GM23248 (cell line): ENCODE results near the gene MPZL1. TPM values are rescaled to one million over a fixed set of nuclear protein-coding genes. Genes with fewer than 3 reads are reported as not detected.

ENCODE experiments used
- DNase-seq: peaks from one replicate; pipeline ENCODE4 v3.0.0-alpha.2; 2015
- H2AFZ ChIP-seq: fragments of 200-600 bp; sonication (generic); 2 replicates; pipeline ENCODE4 v1.6.1; 2016; ENCODE audit warnings: antibody characterized with exemption
- H3F3A ChIP-seq: fragments of 200-600 bp; sonication (generic); 2 replicates; pipeline ENCODE4 v1.6.1; 2016; ENCODE audit warnings: mild to moderate bottlenecking, antibody characterized with exemption, mixed run types; ENCODE audit not compliant: insufficient read depth
- H3K27ac ChIP-seq: fragments of 200-600 bp; sonication (generic); 2 replicates; pipeline ENCODE4 v1.5.1; 2016; ENCODE audit warnings: mild to moderate bottlenecking
- H3K27me3 ChIP-seq: fragments of 200-600 bp; sonication (generic); replicated peaks from 2 replicates; pipeline ENCODE4 v1.6.1; 2016; ENCODE audit warnings: mild to moderate bottlenecking; ENCODE audit not compliant: insufficient read depth
- H3K36me3 ChIP-seq: fragments of 200-600 bp; sonication (generic); 2 replicates; pipeline ENCODE4 v1.6.1; 2016; ENCODE audit warnings: low read depth, mild to moderate bottlenecking
- H3K4me1 ChIP-seq: fragments of 200-600 bp; sonication (generic); 2 replicates; pipeline ENCODE4 v1.6.1; 2016; ENCODE audit warnings: mild to moderate bottlenecking; ENCODE audit not compliant: insufficient read depth
- H3K4me2 ChIP-seq: fragments of 200-600 bp; sonication (generic); one replicate; pipeline ENCODE4 v1.6.1; 2016; ENCODE audit warnings: mild to moderate bottlenecking; ENCODE audit not compliant: unreplicated experiment
- H3K4me3 ChIP-seq: fragments of 200-600 bp; sonication (generic); 2 replicates; pipeline ENCODE4 v1.5.1; 2016; ENCODE audit warnings: mild to moderate bottlenecking
- H3K79me2 ChIP-seq: fragments of 200-600 bp; sonication (generic); 2 replicates; pipeline ENCODE4 v1.6.1; 2016; ENCODE audit warnings: mild to moderate bottlenecking; ENCODE audit not compliant: insufficient read depth
- H3K9ac ChIP-seq: fragments of 200-600 bp; sonication (generic); 2 replicates; pipeline ENCODE4 v1.6.1; 2016; ENCODE audit warnings: mild to moderate bottlenecking
- H3K9me2 ChIP-seq: fragments of 200-600 bp; sonication (generic); 2 replicates; pipeline ENCODE4 v1.6.1; 2016; ENCODE audit warnings: mixed run types, mild to moderate bottlenecking, moderate library complexity; ENCODE audit not compliant: insufficient read depth
- H3K9me3 ChIP-seq: fragments of 200-600 bp; sonication (generic); one replicate; pipeline ENCODE4 v1.6.1; 2017; ENCODE audit warnings: low read depth
- H4K20me1 ChIP-seq: fragments of 200-600 bp; sonication (generic); 2 replicates; pipeline ENCODE4 v1.6.0; 2016; ENCODE audit not compliant: insufficient read depth
- EZH2 ChIP-seq: fragments of 200-600 bp; sonication (generic); IDR thresholded peaks from 2 replicates; pipeline ENCODE4 v1.6.1; 2018; ENCODE audit warnings: antibody characterized with exemption, mild to moderate bottlenecking; ENCODE audit not compliant: insufficient read depth, poor library complexity, severe bottlenecking
- EZH2phosphoT487 ChIP-seq: fragments of 200-600 bp; sonication (generic); IDR thresholded peaks from 2 replicates; pipeline ENCODE4 v1.6.1; 2018; ENCODE audit warnings: antibody characterized with exemption, moderate library complexity, mild to moderate bottlenecking, low read depth; ENCODE audit not compliant: insufficient read depth
- WGBS, 2 experiments: methylation state at CpG; one replicate each; pipeline ENCODE4 v1.1.6; 2015 to 2017; ENCODE audit warnings: low lambda C conversion rate in 2 of 2, low coverage in 1 of 2; ENCODE audit errors: missing lambda C conversion rate in 2 of 2; 5-methylcytosine and 5-hydroxymethylcytosine counted together
- in situ Hi-C: fragments of 300-500 bp; cut with MboI; formaldehyde crosslinking; loops from 2 replicates; pipeline ENCODE4 v1.15.0; 2020
- polyA plus RNA-seq: library from polyadenylated mRNA; unstranded; fragments of >200 nt; fragmentation: Nextera tagmentation; extraction: Ambion mirVana; gene quantifications from 2 replicates; pipeline ENCODE4 v1.2.1, GENCODE V29; 2016
- total RNA-seq: library from RNA; depleted of rRNA; stranded (reverse); fragments of >200 nt; shearing (Covaris generic); gene quantifications from 2 replicates; pipeline ENCODE4 v1.2.3, GENCODE V29; 2014; rRNA removed

MPZL1 gene
- total RNA-seq (144 and 189 TPM in 2 replicates), polyA plus RNA-seq (284 and 289 TPM in 2 replicates)

DNA sequence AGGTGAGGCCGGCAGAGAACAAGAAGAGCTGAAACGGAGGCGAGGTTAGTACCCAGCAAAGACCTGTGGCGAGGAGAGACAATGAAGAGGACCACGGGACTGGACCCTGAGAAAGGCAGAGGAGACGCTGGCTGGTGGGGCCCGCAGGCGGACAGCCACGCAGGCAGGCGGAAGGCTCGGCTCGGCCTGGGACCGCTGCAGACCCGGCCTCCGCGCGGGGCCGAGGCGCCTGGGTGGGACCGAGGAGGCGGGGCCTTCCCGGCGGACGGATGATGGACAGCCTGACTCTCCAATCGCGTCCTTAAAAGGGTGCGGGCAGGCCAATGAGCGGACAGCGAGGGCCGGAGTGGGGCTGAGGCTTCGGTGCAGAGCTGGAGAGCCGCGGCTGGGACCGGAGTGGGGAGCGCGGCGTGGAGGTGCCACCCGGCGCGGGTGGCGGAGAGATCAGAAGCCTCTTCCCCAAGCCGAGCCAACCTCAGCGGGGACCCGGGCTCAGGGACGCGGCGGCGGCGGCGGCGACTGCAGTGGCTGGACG is at the start of gene MPZL1:
MPZL1 (plus strand) TSS at position 366 of the 535 bp plus-strand sequence. CDS start 170 bp downstream, outside the sequence.
- WGBS, 2 experiments, result 0% methylated on average over 46 to 51 of the region's 52 CpGs
- DNase-seq, result peak; percentile 94
- no peaks in the 10 kb centered on the region for H3K9me3 ChIP-seq
- no peaks in the 10 kb centered on the region for H3K36me3 ChIP-seq
- H3K27me3 ChIP-seq, result no peaks in the 10 kb centered on the region
- peaks cover 49% of the 10 kb centered on the region for H3K79me2 ChIP-seq
- peak within 1 kb of the TSS; percentile 96 for H3K4me2 ChIP-seq
- TF ChIP-seq EZH2 (no peak), EZH2phosphoT487 (no peak)
- in situ Hi-C loops, result no loop called here
- peaks cover 24% of the 10 kb centered on the region for H4K20me1 ChIP-seq
- peaks cover 44% of the 10 kb centered on the region for H3K4me1 ChIP-seq
- peak within 1 kb of the TSS; percentile 94 for H2AFZ ChIP-seq
- H3K9ac ChIP-seq, result peak within 1 kb of the TSS; percentile 93
- H3K9me2 ChIP-seq, result no peaks in the 10 kb centered on the region
- peak within 1 kb of the TSS; percentile 90 for H3K27ac ChIP-seq
- peaks cover 24% of the 10 kb centered on the region for H3F3A ChIP-seq
- H3K4me3 ChIP-seq, result peak within 1 kb of the TSS; percentile 98

GRCh38 chr1:167672831-167673230 is 49.0 kb upstream of the MPZL1 start:
- Histone ChIP-seq H4K20me1 (no peaks in the 10 kb centered on the region), H3K36me3 (no peaks in the 10 kb centered on the region), H3K9me2 (no peaks in the 10 kb centered on the region), H2AFZ (no peak overlapping the region), H3K9ac (no peak overlapping the region), H3K27me3 (no peaks in the 10 kb centered on the region), H3K4me3 (no peak overlapping the region), H3K9me3 (no peaks in the 10 kb centered on the region), H3K79me2 (no peaks in the 10 kb centered on the region), H3F3A (no peaks in the 10 kb centered on the region), H3K4me1 (no peaks in the 10 kb centered on the region), H3K27ac (no peak overlapping the region), H3K4me2 (no peak overlapping the region)
- no peak for TF ChIP-seq EZH2phosphoT487
- TF ChIP-seq EZH2, result no peak
- 61 to 71% methylated on average over 4 of the region's 4 CpGs for WGBS, 2 experiments
- in situ Hi-C loops, result no loop called here
- DNase-seq, result no peak

- H3K9me2 ChIP-seq, result no peaks in the 10 kb centered on the region
- H3K4me2 ChIP-seq, result no peak overlapping the region
- H3K27ac ChIP-seq, result no peak overlapping the region
- in situ Hi-C loops, result no loop called here
- no peak overlapping the region for H3K9ac ChIP-seq
- H4K20me1 ChIP-seq, result no peaks in the 10 kb centered on the region
- H3K9me3 ChIP-seq, result no peaks in the 10 kb centered on the region
- H2AFZ ChIP-seq, result no peak overlapping the region
- DNase-seq, result no peak
- H3K36me3 ChIP-seq, result no peaks in the 10 kb centered on the region
- no peaks in the 10 kb centered on the region for H3K79me2 ChIP-seq
- no peaks in the 10 kb centered on the region for H3F3A ChIP-seq
- 75 to 89% methylated on average over 4 of the region's 4 CpGs for WGBS, 2 experiments
- no peaks in the 10 kb centered on the region for H3K4me1 ChIP-seq
- H3K4me3 ChIP-seq, result no peak overlapping the region
- no peaks in the 10 kb centered on the region for H3K27me3 ChIP-seq
- no peak for TF ChIP-seq EZH2phosphoT487
- TF ChIP-seq EZH2, result no peak
These were observed 48.5 kb upstream of the MPZL1 start for GRCh38 chr1:167673265-167673664.

- Histone ChIP-seq H3K4me2 (no peak overlapping the region), H3K27ac (no peak overlapping the region), H3K9me2 (no peaks in the 10 kb centered on the region), H3K9me3 (no peaks in the 10 kb centered on the region), H3K9ac (no peak overlapping the region), H3K36me3 (no peaks in the 10 kb centered on the region), H3F3A (no peaks in the 10 kb centered on the region), H2AFZ (no peak overlapping the region), H4K20me1 (no peaks in the 10 kb centered on the region), H3K4me3 (no peak overlapping the region), H3K27me3 (no peaks in the 10 kb centered on the region), H3K4me1 (no peaks in the 10 kb centered on the region), H3K79me2 (no peaks in the 10 kb centered on the region)
- WGBS, 2 experiments, result 52 to 53% methylated on average over 2 of the region's 2 CpGs
- DNase-seq, result no peak
- TF ChIP-seq EZH2phosphoT487 (no peak), EZH2 (no peak)
- in situ Hi-C loops, result no loop called here
These were observed 47.6 kb upstream of the MPZL1 start for GRCh38 chr1:167674156-167674555.

DNA sequence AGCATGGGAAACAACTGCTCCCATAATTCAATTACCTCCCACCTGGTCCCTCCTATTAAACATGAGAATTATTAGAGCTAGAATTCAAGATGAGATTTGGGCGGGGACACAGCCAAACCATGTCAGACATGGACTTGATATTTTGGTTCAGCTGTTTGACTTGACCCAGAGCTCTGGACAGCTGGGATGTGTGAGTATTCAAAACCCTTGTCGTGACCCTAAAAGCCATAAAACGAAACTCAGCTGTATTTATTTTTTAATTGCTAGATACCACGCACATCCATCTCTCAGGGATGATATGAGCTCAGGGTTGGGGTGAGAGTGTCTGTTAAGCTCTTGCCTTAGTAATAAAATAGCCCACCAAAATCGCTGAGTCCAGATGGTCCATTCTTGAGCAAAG is 46.3 kb upstream of the MPZL1 start:
- H3K4me2 ChIP-seq, result no peak overlapping the region
- no peak overlapping the region for H2AFZ ChIP-seq
- no peaks in the 10 kb centered on the region for H3F3A ChIP-seq
- no peak for DNase-seq
- no peak for TF ChIP-seq EZH2phosphoT487
- no peak for TF ChIP-seq EZH2
- no peaks in the 10 kb centered on the region for H3K27me3 ChIP-seq
- H3K79me2 ChIP-seq, result no peaks in the 10 kb centered on the region
- no peaks in the 10 kb centered on the region for H4K20me1 ChIP-seq
- H3K27ac ChIP-seq, result no peak overlapping the region
- in situ Hi-C loops, result loop anchor here (25.0 kb wide), 3 partner anchors 88 to 588 kb away; partner anchors contain the start of genes GPA33 and STYXL2
- no peak overlapping the region for H3K9ac ChIP-seq
- H3K4me3 ChIP-seq, result no peak overlapping the region
- no peaks in the 10 kb centered on the region for H3K9me3 ChIP-seq
- H3K4me1 ChIP-seq, result no peaks in the 10 kb centered on the region
- WGBS, 2 experiments, result 65 to 68% methylated on average over 5 of the region's 5 CpGs
- H3K9me2 ChIP-seq, result no peaks in the 10 kb centered on the region
- H3K36me3 ChIP-seq, result no peaks in the 10 kb centered on the region
